HAP-1 (cell line): Measurements from ENCODE around the gene CTPS2.

Experiments used
- DNase-seq, 2 experiments: peaks; one replicate each; pipeline ENCODE4 v3.0.0-alpha.2; 2016 to 2020; ENCODE audit warnings: low spot score in 2 of 2
- H3K27me3 ChIP-seq: fragments of 250-450 bp; sonication (Bioruptor Pico); 2 replicates; pipeline ENCODE4 v1.5.1; 2020; ENCODE audit warnings: low read depth, mild to moderate bottlenecking, moderate library complexity
- H3K36me3 ChIP-seq: fragments of 250-450 bp; sonication (Bioruptor Pico); replicated peaks from 2 replicates; pipeline ENCODE4 v1.5.1; 2020; ENCODE audit warnings: mild to moderate bottlenecking
- H3K4me1 ChIP-seq: fragments of 250-450 bp; sonication (Bioruptor Pico); 2 replicates; pipeline ENCODE4 v1.5.1; 2020; ENCODE audit warnings: mild to moderate bottlenecking
- H3K4me3 ChIP-seq: fragments of 250-450 bp; sonication (Bioruptor Pico); 2 replicates; pipeline ENCODE4 v1.5.1; 2020; ENCODE audit warnings: mild to moderate bottlenecking, moderate library complexity
- H3K9me3 ChIP-seq: fragments of 250-450 bp; sonication (Bioruptor Pico); 2 replicates; pipeline ENCODE4 v1.5.1; 2020; ENCODE audit warnings: mild to moderate bottlenecking, moderate library complexity
- in situ Hi-C: fragments of 300-500 bp; cut with MboI; formaldehyde crosslinking; loops from 3 replicates; pipeline ENCODE4 v1.14.3; 2020; ENCODE audit warnings: low sequenced_read_pairs, inconsistent platforms, mixed read lengths

Gene CTPS2

DNA sequence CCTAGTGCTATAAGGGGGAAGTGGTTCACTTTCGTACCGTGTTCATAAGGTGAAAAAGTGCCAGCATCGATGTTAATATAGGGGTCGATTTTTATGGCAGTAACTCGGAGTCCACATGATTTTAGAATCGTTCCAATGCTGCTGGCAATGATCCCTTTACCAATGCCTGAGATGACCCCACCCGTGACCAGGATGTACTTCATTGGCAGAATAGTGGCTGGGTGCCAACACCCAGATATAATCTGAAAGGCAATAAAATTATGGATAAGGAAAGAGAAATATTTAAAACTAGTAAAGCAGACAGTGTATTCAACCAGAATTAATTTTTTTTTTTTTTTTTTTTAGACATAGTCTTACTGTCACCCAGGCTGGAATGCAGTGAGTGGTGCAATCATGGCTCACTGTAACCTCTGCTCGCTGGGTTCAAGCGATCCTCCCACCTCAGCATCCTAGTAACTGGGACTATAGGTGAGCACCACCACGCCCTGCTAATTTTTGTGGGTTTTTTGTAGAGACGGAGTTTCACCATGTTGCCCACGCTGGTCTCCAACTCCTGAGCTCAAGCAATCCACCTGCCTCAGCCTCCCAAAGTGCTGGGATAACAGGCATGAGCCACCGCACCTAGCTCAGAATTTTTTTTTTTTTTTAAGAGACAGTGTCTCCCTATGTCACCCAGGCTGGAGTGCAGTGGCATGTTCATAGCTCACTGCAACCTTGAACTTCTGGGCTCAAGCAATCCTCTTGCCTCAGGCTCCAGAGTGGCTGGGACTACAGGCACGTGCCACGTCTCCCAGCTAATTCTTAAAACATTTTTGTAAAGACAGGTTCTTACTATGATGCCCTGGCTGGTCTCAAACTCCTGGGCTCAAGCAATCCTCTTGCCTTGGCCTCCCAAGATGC lies 9.5 kb downstream of the CTPS2 start:
- Histone ChIP-seq H3K4me3 (no peak overlapping the region), H3K4me1 (no peaks in the 10 kb centered on the region), H3K27me3 (no peaks in the 10 kb centered on the region), H3K36me3 (peaks cover 31% of the 10 kb centered on the region), H3K9me3 (no peaks in the 10 kb centered on the region)
- in situ Hi-C loops, result no loop called here
- no peak for DNase-seq

- DNase-seq, result no peak
- peaks cover 37% of the 10 kb centered on the region for H3K36me3 ChIP-seq
- no peak overlapping the region for H3K4me3 ChIP-seq
- no peaks in the 10 kb centered on the region for H3K9me3 ChIP-seq
- H3K4me1 ChIP-seq, result no peaks in the 10 kb centered on the region
- no peaks in the 10 kb centered on the region for H3K27me3 ChIP-seq
- in situ Hi-C loops, result no loop called here
Measured at GRCh38 chrX:16700734-16701133, 11.7 kb downstream of the CTPS2 start.

GRCh38 chrX:16699389-16699788 lies 13.1 kb downstream of the CTPS2 start:
- H3K36me3 ChIP-seq, result peaks cover 33% of the 10 kb centered on the region
- H3K27me3 ChIP-seq, result no peaks in the 10 kb centered on the region
- no peaks in the 10 kb centered on the region for H3K9me3 ChIP-seq
- no peaks in the 10 kb centered on the region for H3K4me1 ChIP-seq
- H3K4me3 ChIP-seq, result no peak overlapping the region
- DNase-seq, result no peak
- in situ Hi-C loops, result loop anchor here (10.0 to 25.0 kb wide), 2 partner anchors 775 to 1212 kb away; partner anchors contain the start of gene PIR

- in situ Hi-C loops, result loop anchor here (10.0 to 25.0 kb wide), 2 partner anchors 772 to 1210 kb away; partner anchors contain the start of gene PIR
- Histone ChIP-seq H3K4me1 (no peaks in the 10 kb centered on the region), H3K36me3 (peaks cover 52% of the 10 kb centered on the region), H3K9me3 (no peaks in the 10 kb centered on the region), H3K4me3 (no peak overlapping the region), H3K27me3 (no peaks in the 10 kb centered on the region)
- no peak for DNase-seq
Measured at GRCh38 chrX:16696956-16697355, 15.5 kb downstream of the CTPS2 start.

DNA sequence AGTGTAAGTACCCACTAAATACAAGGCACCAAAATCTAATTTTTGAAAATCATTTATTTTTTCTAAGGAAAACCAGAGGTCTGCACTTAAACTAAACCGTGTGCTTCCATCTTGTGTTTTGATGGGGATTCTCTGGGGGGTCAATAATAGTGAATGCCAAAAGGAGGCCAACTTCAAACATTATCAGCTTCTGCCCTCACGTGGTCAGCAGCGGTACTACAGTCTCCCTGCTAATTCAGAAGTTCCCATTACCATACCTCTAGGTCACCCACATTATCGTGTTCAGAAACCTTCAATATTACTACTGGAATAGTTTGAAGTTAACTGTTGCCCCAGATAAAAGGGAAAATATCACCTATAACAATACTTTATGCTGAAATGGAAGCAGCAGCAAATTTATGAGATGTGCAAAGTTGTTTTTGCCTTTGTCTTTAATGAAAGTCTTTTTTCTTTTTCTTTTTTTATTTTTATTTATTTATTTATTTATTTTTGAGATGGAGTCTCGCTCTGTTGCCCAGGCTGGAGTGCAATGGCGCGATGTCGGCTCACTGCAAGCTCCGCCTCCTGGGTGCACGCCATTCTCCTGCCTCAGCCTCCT lies 17.3 kb downstream of the CTPS2 start:
- no peaks in the 10 kb centered on the region for H3K9me3 ChIP-seq
- H3K36me3 ChIP-seq, result peaks cover 53% of the 10 kb centered on the region
- H3K4me1 ChIP-seq, result no peaks in the 10 kb centered on the region
- no peaks in the 10 kb centered on the region for H3K27me3 ChIP-seq
- DNase-seq, result peak; percentile 56 to 84
- in situ Hi-C loops, result loop anchor here (10.0 to 25.0 kb wide), 2 partner anchors 770 to 1208 kb away; partner anchors contain the start of gene PIR
- no peak overlapping the region for H3K4me3 ChIP-seq

DNA sequence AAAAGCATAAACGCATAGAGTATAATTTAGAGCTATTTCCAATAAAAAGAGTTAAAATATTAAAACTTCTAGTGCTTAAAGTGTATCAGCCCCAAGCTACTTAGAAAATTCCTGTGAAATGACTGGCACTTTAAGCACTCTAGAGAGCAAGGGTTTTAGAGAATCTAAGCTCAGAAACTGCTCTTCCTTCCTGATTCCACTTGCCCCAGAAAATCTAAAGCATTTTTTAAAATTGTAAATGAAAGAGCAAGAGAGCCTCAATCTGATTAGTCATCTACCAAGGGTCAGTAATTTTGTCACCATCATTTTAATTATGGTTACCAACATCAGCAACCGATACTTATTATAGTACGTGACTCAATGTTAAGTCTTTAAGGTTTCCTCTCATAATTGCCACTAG lies 25.0 kb downstream of the CTPS2 start:
- no peaks in the 10 kb centered on the region for H3K9me3 ChIP-seq
- no peaks in the 10 kb centered on the region for H3K27me3 ChIP-seq
- H3K4me1 ChIP-seq, result no peaks in the 10 kb centered on the region
- no peak for DNase-seq
- H3K4me3 ChIP-seq, result no peak overlapping the region
- in situ Hi-C loops, result loop anchor here (25.0 kb wide), 1 partner anchor 1200 kb away; the partner anchor contains the start of gene PIR
- peaks cover 68% of the 10 kb centered on the region for H3K36me3 ChIP-seq

DNA sequence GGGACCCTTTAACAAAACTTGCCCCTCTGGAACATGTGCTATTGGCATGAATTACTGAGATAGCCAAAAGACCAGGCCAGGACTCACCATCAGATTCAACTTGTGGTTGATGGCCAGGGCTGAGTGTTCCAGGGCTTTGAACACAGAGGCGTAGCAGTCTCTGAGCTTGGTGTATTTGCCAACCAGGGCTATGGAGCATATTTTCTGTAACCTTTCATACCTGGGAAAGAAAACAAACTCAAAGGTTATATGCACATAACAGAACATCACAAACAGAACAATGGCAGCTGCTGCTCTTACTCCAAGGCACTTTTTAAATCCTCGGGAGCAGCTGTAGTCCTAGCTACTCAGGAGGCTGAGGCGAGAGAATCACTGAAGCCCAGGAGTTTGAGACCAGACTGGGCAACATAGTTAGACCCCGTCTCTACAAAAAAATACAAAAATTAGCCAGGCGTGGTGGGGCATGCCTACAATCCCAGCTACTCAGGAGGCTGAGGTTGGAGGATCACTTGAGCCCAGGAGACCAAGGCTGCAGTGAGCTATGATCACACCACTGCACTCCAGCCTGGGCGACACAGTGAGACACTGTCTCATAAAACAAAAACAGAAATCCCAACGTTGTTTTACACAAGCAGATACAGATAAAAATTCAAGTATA lies 29.3 kb downstream of the CTPS2 start:
- DNase-seq, result no peak
- Histone ChIP-seq H3K9me3 (no peaks in the 10 kb centered on the region), H3K27me3 (no peaks in the 10 kb centered on the region), H3K4me3 (no peak overlapping the region), H3K4me1 (no peaks in the 10 kb centered on the region), H3K36me3 (peaks cover 62% of the 10 kb centered on the region)
- in situ Hi-C loops, result loop anchor here (25.0 kb wide), 1 partner anchor 1196 kb away; the partner anchor contains the start of gene PIR

DNA sequence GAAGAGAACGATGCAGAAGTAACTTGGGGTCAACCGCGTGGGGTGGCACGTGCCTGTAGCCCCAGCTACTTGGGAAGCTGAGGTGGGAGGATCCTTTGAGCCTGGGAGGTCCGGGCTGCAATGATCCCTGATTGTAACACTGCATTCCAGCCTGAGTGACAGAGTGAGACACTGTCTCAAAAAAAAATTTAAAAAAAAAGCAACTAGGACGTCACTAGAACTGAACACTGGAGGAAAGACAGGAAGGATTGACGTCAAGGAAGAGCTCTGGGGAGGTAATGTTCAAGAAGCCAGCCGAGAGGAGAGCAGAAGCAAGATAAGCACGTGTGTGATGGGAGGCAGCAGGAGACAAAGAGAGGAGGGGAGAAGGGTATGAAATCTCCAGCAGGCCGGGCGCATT lies 33.8 kb downstream of the CTPS2 start:
- in situ Hi-C loops, result loop anchor here (25.0 kb wide), 1 partner anchor 1191 kb away; the partner anchor contains the start of gene PIR
- H3K36me3 ChIP-seq, result peaks cover 57% of the 10 kb centered on the region
- no peaks in the 10 kb centered on the region for H3K4me1 ChIP-seq
- DNase-seq, result no peak
- no peak overlapping the region for H3K4me3 ChIP-seq
- H3K9me3 ChIP-seq, result no peaks in the 10 kb centered on the region
- H3K27me3 ChIP-seq, result no peaks in the 10 kb centered on the region

- H3K36me3 ChIP-seq, result peaks cover 35% of the 10 kb centered on the region
- no peaks in the 10 kb centered on the region for H3K27me3 ChIP-seq
- peaks cover 4% of the 10 kb centered on the region for H3K4me1 ChIP-seq
- DNase-seq, result peak; percentile 53 to 57
- no peak overlapping the region for H3K4me3 ChIP-seq
- H3K9me3 ChIP-seq, result no peaks in the 10 kb centered on the region
- in situ Hi-C loops, result no loop called here
Measured at GRCh38 chrX:16671005-16671404, 41.5 kb downstream of the CTPS2 start.

- no peaks in the 10 kb centered on the region for H3K9me3 ChIP-seq
- H3K4me1 ChIP-seq, result peaks cover 4% of the 10 kb centered on the region
- in situ Hi-C loops, result no loop called here
- H3K4me3 ChIP-seq, result no peak overlapping the region
- no peaks in the 10 kb centered on the region for H3K27me3 ChIP-seq
- peaks cover 40% of the 10 kb centered on the region for H3K36me3 ChIP-seq
- no peak for DNase-seq
Measured at GRCh38 chrX:16666541-16666940, 45.9 kb downstream of the CTPS2 start.

DNA sequence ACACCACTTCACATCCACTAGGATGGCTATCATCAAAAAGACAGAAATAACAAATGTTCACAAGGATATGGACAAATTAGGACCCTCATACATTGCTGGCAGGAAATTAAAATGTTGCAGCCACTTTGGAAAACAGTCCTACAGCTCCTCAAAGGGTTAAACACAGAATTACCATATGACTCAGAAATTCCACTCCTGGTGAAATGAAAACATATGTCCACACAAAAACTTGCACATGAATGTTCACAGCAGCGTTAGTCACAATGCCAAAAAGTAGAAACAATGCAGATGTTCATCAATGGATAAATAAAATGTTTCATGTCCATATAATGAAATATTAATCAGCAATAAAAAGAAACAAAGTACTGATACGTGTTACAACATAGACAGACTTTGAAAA lies 47.4 kb downstream of the CTPS2 start:
- H3K4me1 ChIP-seq, result no peaks in the 10 kb centered on the region; the same call in 1 of the 2 replicates
- no peak for DNase-seq
- H3K4me3 ChIP-seq, result no peak overlapping the region
- in situ Hi-C loops, result no loop called here
- peaks cover 34% of the 10 kb centered on the region for H3K36me3 ChIP-seq
- no peaks in the 10 kb centered on the region for H3K27me3 ChIP-seq
- no peaks in the 10 kb centered on the region for H3K9me3 ChIP-seq

- H3K4me3 ChIP-seq, result no peak overlapping the region
- H3K27me3 ChIP-seq, result no peaks in the 10 kb centered on the region
- in situ Hi-C loops, result no loop called here
- H3K4me1 ChIP-seq, result no peaks in the 10 kb centered on the region; the same call in 1 of the 2 replicates
- peaks cover 32% of the 10 kb centered on the region for H3K36me3 ChIP-seq
- no peaks in the 10 kb centered on the region for H3K9me3 ChIP-seq
- DNase-seq, result no peak
Measured at GRCh38 chrX:16664626-16665025, 47.8 kb downstream of the CTPS2 start.

DNA sequence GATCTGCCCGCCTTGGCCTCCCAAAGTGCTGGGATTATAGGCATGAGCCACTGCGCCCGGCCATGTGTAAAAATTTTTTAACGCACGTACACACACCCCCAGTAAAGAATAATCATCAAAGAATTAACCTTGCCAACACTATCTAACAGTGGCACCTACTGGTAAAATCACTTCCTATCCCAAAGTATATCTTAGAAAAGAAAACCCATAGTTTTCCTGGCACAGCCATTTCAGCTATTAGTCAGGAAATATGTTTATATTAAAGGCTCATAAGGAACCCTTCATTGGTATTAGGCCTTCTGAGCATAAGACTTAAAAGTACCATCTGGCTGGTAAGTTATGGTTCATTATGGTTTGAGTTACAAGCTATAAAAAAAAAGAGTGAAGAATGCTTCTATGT lies 48.4 kb downstream of the CTPS2 start:
- H3K36me3 ChIP-seq, result peaks cover 32% of the 10 kb centered on the region
- in situ Hi-C loops, result no loop called here
- DNase-seq, result no peak

More for the DNA sequence above, 48.4 kb downstream of the CTPS2 start:
- Histone ChIP-seq H3K4me1 (no peaks in the 10 kb centered on the region; the same call in 1 of the 2 replicates), H3K4me3 (no peak overlapping the region), H3K9me3 (no peaks in the 10 kb centered on the region), H3K27me3 (no peaks in the 10 kb centered on the region)
